GM18907 (cell line): Measurements from ENCODE around the gene TBC1D8B.
A peak's percentile ranks its signal among the peaks of the same experiment; 100 is the strongest.
"Not testable (repeated sequence)": the region's sequence is repeated elsewhere in the genome, so short reads cannot be mapped to it uniquely, and the experiment has no call there.

ENCODE experiments used
- ATAC-seq: cut with Tn5 transposase; IDR thresholded peaks from one replicate; pipeline ENCODE4 v1.9.1; 2021; ENCODE audit warnings: mild to moderate bottlenecking, moderate library complexity; ENCODE audit not compliant: unreplicated experiment

Gene TBC1D8B

GRCh38 chrX:106802388-106803275 lies at the start of gene TBC1D8B:
TSS of gene TBC1D8B (plus strand) at chrX:106802673. CDS start at chrX:106802854, 181 bp downstream.
- ATAC-seq, result peak; percentile 94

- ATAC-seq, result not testable (repeated sequence)
These were observed 33.2 kb upstream of the TBC1D8B start for GRCh38 chrX:106769288-106769687.

GRCh38 chrX:106774981-106775380 lies 27.5 kb upstream of the TBC1D8B start:
- no peak for ATAC-seq

- ATAC-seq, result no peak
These were observed 22.2 kb upstream of the TBC1D8B start for GRCh38 chrX:106780264-106780663.

- no peak for ATAC-seq
These were observed 21.7 kb upstream of the TBC1D8B start for GRCh38 chrX:106780664-106781377.

- no peak for ATAC-seq
These were observed 18.8 kb upstream of the TBC1D8B start for GRCh38 chrX:106783716-106784115.

- ATAC-seq, result no peak
These were observed 11.0 kb upstream of the TBC1D8B start for GRCh38 chrX:106791495-106791894.

- peak; percentile 33 for ATAC-seq
These were observed 448 bp upstream of the TBC1D8B start for GRCh38 chrX:106802063-106802387.

- no peak for ATAC-seq
These were observed 8.8 kb downstream of the TBC1D8B start for GRCh38 chrX:106811131-106811910.

- ATAC-seq, result not testable (repeated sequence)
These were observed 10.5 kb downstream of the TBC1D8B start for GRCh38 chrX:106812930-106813329.

- ATAC-seq, result not testable (repeated sequence)
These were observed 11.6 kb downstream of the TBC1D8B start for GRCh38 chrX:106814093-106814492.

GRCh38 chrX:106862972-106863688 lies 60.7 kb downstream of the TBC1D8B start:
- ATAC-seq, result peak; percentile 73

GRCh38 chrX:106863697-106864096 lies 61.2 kb downstream of the TBC1D8B start:
- no peak for ATAC-seq

- not testable (repeated sequence) for ATAC-seq
These were observed 70.3 kb downstream of the TBC1D8B start for GRCh38 chrX:106872796-106873195.

GRCh38 chrX:106874075-106874474 lies 71.6 kb downstream of the TBC1D8B start:
- ATAC-seq, result no peak

- no peak for ATAC-seq
These were observed 72.7 kb downstream of the TBC1D8B start for GRCh38 chrX:106875151-106875550.

- no peak for ATAC-seq
These were observed 87.0 kb downstream of the TBC1D8B start for GRCh38 chrX:106889468-106889867.

- ATAC-seq, result no peak
These were observed 89.4 kb downstream of the TBC1D8B start for GRCh38 chrX:106891762-106892460.

- ATAC-seq, result peak; percentile 81
These were observed 92.0 kb downstream of the TBC1D8B start for GRCh38 chrX:106894392-106894909.

- no peak for ATAC-seq
These were observed 92.5 kb downstream of the TBC1D8B start for GRCh38 chrX:106894978-106895452.
